ENCODE results near the gene C12orf75.

GRCh38 chr12:105363890-105364289, 33.4 kb downstream of the C12orf75 start:
- TF ChIP-seq, protein P1, sequence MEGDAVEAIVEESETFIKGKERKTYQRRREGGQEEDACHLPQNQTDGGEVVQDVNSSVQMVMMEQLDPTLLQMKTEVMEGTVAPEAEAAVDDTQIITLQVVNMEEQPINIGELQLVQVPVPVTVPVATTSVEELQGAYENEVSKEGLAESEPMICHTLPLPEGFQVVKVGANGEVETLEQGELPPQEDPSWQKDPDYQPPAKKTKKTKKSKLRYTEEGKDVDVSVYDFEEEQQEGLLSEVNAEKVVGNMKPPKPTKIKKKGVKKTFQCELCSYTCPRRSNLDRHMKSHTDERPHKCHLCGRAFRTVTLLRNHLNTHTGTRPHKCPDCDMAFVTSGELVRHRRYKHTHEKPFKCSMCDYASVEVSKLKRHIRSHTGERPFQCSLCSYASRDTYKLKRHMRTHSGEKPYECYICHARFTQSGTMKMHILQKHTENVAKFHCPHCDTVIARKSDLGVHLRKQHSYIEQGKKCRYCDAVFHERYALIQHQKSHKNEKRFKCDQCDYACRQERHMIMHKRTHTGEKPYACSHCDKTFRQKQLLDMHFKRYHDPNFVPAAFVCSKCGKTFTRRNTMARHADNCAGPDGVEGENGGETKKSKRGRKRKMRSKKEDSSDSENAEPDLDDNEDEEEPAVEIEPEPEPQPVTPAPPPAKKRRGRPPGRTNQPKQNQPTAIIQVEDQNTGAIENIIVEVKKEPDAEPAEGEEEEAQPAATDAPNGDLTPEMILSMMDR (IDR thresholded peaks at IDR 0.05) = no peak
- TF ChIP-seq POLR2A (IDR thresholded peaks at IDR 0.05) = no peak
